Measurements from ENCODE around the gene RFPL1.

DNA sequence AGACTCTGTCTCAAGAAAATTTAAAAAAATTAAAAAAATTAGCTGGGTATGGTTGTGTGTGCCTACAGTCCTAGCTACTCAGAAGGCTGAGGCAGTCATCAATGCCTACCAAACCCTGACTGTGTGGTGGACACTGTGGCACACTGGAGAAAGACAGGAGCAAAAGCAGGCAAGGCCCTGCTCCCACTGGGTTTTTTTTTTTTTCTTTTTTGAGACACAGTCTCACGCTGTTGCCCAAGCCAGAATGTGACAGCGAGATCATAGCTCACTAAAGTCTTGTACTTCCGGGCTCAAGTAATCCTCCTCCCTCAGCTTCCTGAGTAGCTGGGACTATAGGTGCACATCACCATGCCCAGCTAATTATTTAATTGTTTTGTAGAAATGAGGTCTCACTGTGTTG, 46.3 kb downstream of the RFPL1 start:
- TF ChIP-seq, protein P1, sequence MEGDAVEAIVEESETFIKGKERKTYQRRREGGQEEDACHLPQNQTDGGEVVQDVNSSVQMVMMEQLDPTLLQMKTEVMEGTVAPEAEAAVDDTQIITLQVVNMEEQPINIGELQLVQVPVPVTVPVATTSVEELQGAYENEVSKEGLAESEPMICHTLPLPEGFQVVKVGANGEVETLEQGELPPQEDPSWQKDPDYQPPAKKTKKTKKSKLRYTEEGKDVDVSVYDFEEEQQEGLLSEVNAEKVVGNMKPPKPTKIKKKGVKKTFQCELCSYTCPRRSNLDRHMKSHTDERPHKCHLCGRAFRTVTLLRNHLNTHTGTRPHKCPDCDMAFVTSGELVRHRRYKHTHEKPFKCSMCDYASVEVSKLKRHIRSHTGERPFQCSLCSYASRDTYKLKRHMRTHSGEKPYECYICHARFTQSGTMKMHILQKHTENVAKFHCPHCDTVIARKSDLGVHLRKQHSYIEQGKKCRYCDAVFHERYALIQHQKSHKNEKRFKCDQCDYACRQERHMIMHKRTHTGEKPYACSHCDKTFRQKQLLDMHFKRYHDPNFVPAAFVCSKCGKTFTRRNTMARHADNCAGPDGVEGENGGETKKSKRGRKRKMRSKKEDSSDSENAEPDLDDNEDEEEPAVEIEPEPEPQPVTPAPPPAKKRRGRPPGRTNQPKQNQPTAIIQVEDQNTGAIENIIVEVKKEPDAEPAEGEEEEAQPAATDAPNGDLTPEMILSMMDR (conservative IDR thresholded peaks at IDR 0.05; ENCODE audit: low read length) = no peak
- no peak for TF ChIP-seq EZH2phosphoT487 (IDR thresholded peaks at IDR 0.05; ENCODE audit: borderline replicate concordance)
